Measurements from ENCODE around the gene NT5DC2. TPM values are rescaled to one million over a fixed set of nuclear protein-coding genes. Genes with fewer than 3 reads are reported as not detected.
A peak's percentile ranks its signal among the peaks of the same experiment; 100 is the strongest.

The NT5DC2 gene
- total RNA-seq, 3 donors from 2014 or later (not counting 1 experiment from before 2014, with no cell fraction given), result 2.2 to 10.7 (median 2.2) TPM

DNA sequence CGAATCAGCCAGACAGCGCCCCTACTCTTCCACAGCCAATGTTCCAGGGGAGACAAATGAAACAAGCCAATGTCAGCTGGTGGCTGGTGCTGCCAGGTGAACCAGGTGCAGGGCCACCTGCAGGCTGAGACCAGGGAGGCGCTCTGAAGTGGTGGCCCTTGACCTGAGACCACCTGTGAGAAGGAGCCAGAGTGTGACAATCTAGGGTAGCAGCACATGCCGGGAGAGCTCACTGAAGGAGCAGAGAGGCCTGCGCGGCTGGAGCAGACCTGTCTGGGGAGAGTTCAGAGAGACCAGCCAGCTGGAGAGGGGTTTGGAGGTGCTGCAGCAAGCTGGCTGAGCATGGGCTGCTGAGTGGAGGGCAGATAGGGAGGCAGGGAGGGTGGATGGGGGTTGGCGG lies 39.2 kb downstream of the NT5DC2 start:
- no peak overlapping the region for H3K4me3 ChIP-seq (ENCODE audit: low read length)
- Mint-ChIP-seq H3K27me3 (ENCODE audit: low read depth in 2 of 2) (no peaks in the 10 kb centered on the region), H3K4me1 (peaks cover 0 to 18% of the 10 kb centered on the region in 2 donors), H3K36me3 (no peaks in the 10 kb centered on the region), H3K9me3 (no peaks in the 10 kb centered on the region), H3K4me3 (no peak overlapping the region), H3K27ac (peak overlapping the region; percentile 53 to 68)
- H3K27ac ChIP-seq (ENCODE audit: low read length), result no peak overlapping the region
- 91% methylated on average over 7 of the region's 7 CpGs for WGBS (ENCODE audit: insufficient coverage)
- TF ChIP-seq, protein P1, sequence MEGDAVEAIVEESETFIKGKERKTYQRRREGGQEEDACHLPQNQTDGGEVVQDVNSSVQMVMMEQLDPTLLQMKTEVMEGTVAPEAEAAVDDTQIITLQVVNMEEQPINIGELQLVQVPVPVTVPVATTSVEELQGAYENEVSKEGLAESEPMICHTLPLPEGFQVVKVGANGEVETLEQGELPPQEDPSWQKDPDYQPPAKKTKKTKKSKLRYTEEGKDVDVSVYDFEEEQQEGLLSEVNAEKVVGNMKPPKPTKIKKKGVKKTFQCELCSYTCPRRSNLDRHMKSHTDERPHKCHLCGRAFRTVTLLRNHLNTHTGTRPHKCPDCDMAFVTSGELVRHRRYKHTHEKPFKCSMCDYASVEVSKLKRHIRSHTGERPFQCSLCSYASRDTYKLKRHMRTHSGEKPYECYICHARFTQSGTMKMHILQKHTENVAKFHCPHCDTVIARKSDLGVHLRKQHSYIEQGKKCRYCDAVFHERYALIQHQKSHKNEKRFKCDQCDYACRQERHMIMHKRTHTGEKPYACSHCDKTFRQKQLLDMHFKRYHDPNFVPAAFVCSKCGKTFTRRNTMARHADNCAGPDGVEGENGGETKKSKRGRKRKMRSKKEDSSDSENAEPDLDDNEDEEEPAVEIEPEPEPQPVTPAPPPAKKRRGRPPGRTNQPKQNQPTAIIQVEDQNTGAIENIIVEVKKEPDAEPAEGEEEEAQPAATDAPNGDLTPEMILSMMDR (IDR thresholded peaks at IDR 0.05), result no peak
- peak in 1 of 3 donors; percentile 11 for ATAC-seq
- H3K27me3 ChIP-seq (ENCODE audit: control insufficient read depth, insufficient read depth, low read length), result no peaks in the 10 kb centered on the region
- peaks cover 51% of the 10 kb centered on the region for H3K4me1 ChIP-seq (ENCODE audit: control insufficient read depth, insufficient read depth, low read length)
- DNase-seq, result no peak
- peaks cover 32% of the 10 kb centered on the region for H3K36me3 ChIP-seq (ENCODE audit: control insufficient read depth, insufficient read depth, low read length)
- no peaks in the 10 kb centered on the region for H3K9me3 ChIP-seq (ENCODE audit: control insufficient read depth, insufficient read depth, low read length)
- intact Hi-C loops (cut with micrococcal nuclease), result no loop called here

DNA sequence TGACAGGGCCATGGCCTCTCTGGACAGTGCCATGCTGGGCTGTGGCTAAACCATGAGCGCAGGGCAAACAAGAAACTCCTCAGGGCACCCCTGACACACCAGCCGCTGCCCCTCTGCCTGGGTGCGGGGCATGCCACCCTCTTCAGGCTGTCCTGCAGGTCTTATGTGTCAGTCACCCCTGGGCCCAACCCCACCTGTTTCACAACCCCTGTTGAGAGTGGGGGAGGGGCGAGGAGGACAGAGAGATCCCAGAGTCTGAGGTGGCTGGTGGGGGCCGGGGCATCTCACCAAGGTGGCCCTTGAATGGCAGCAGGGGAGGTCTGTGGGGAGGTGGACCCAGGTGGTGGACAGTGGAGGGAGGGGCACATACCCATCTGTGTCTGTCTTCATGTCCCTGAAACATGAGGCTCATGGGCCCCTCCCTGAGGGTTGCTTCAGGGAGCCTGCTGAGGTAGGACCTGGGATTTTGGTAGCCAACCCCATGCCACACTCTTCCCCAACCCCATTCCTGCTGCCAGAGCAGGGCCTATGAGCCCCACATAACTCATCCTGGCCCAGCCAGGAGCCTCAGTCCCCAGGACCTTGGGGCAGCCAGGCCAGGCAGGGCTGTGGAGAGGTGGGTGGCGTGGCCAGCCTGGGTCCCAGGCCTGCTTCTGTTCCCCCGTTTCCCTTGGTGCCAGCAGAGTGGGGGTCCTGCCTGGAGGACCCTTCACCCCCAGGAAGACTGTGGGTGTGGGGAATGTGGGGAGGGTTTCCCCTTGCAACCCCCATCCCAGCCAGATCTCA lies 40.2 kb downstream of the NT5DC2 start:
- peaks cover 0 to 11% of the 10 kb centered on the region in 2 donors for H3K4me1 Mint-ChIP-seq
- intact Hi-C loops (cut with micrococcal nuclease), result no loop called here
- Histone ChIP-seq H3K27me3 (ENCODE audit: control insufficient read depth, insufficient read depth, low read length) (no peaks in the 10 kb centered on the region), H3K27ac (ENCODE audit: low read length) (no peak overlapping the region), H3K36me3 (ENCODE audit: control insufficient read depth, insufficient read depth, low read length) (peaks cover 39% of the 10 kb centered on the region), H3K4me1 (ENCODE audit: control insufficient read depth, insufficient read depth, low read length) (peaks cover 42% of the 10 kb centered on the region), H3K4me3 (ENCODE audit: low read length) (no peak overlapping the region), H3K9me3 (ENCODE audit: control insufficient read depth, insufficient read depth, low read length) (no peaks in the 10 kb centered on the region)
- no peak overlapping the region for H3K4me3 Mint-ChIP-seq
- DNase-seq (no peak), ATAC-seq (no peak)
- TF ChIP-seq, protein P1 (IDR thresholded peaks at IDR 0.05), result no peak
- H3K27ac Mint-ChIP-seq, result no peak overlapping the region
- no peaks in the 10 kb centered on the region for H3K36me3 Mint-ChIP-seq
- H3K27me3 Mint-ChIP-seq (ENCODE audit: low read depth in 2 of 2), result no peaks in the 10 kb centered on the region
- H3K9me3 Mint-ChIP-seq, result no peaks in the 10 kb centered on the region
- 97% methylated on average over 6 of the region's 7 CpGs for WGBS (ENCODE audit: insufficient coverage)

DNA sequence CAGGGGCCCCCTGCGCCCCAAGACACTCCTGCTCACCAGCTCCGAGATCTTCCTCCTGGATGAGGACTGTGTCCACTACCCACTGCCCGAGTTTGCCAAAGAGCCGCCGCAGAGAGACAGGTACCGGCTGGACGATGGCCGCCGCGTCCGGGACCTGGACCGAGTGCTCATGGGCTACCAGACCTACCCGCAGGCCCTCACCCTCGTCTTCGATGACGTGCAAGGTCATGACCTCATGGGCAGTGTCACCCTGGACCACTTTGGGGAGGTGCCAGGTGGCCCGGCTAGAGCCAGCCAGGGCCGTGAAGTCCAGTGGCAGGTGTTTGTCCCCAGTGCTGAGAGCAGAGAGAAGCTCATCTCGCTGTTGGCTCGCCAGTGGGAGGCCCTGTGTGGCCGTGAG lies 41.6 kb downstream of the NT5DC2 start:
- Mint-ChIP-seq H3K36me3 (no peaks in the 10 kb centered on the region), H3K4me1 (peaks cover 0 to 9% of the 10 kb centered on the region in 2 donors), H3K27me3 (ENCODE audit: low read depth in 2 of 2) (no peaks in the 10 kb centered on the region), H3K27ac (no peak overlapping the region), H3K4me3 (no peak overlapping the region), H3K9me3 (no peaks in the 10 kb centered on the region)
- no peak overlapping the region for H3K27ac ChIP-seq (ENCODE audit: low read length)
- ATAC-seq (no peak), DNase-seq (no peak)
- H3K4me3 ChIP-seq (ENCODE audit: low read length), result no peak overlapping the region
- H3K9me3 ChIP-seq (ENCODE audit: control insufficient read depth, insufficient read depth, low read length), result no peaks in the 10 kb centered on the region
- WGBS (ENCODE audit: insufficient coverage), result 97% methylated on average over 21 of the region's 21 CpGs
- intact Hi-C loops (cut with micrococcal nuclease), result no loop called here
- H3K27me3 ChIP-seq (ENCODE audit: control insufficient read depth, insufficient read depth, low read length), result no peaks in the 10 kb centered on the region
- TF ChIP-seq, protein P1 (IDR thresholded peaks at IDR 0.05), result no peak
- H3K4me1 ChIP-seq (ENCODE audit: control insufficient read depth, insufficient read depth, low read length), result peaks cover 33% of the 10 kb centered on the region
- H3K36me3 ChIP-seq (ENCODE audit: control insufficient read depth, insufficient read depth, low read length), result peaks cover 50% of the 10 kb centered on the region
